Measurements from ENCODE around the gene HAO2. TPM values are rescaled to one million over a fixed set of nuclear protein-coding genes. Genes with fewer than 3 reads are reported as not detected.

The HAO2 gene
- total RNA-seq, 1 donor from 2014 or later, result not detected

GRCh38 chr1:119440721-119441307, 72.2 kb downstream of the HAO2 start:
- no peak for TF ChIP-seq CTCF (IDR thresholded peaks at IDR 0.05; ENCODE audit: unreplicated experiment)
- Mint-ChIP-seq H3K9me3 (ENCODE audit: low read depth) (no peaks in the 10 kb centered on the region), H3K4me3 (ENCODE audit: low read depth) (no peak overlapping the region), H3K27ac (no peak overlapping the region), H3K4me1 (ENCODE audit: low read depth) (peaks cover 18% of the 10 kb centered on the region), H3K27me3 (peaks cover 7% of the 10 kb centered on the region), H3K36me3 (ENCODE audit: insufficient read depth) (no peaks in the 10 kb centered on the region)
- no peak for DNase-seq (ENCODE audit: low spot score, unreplicated experiment)

DNA sequence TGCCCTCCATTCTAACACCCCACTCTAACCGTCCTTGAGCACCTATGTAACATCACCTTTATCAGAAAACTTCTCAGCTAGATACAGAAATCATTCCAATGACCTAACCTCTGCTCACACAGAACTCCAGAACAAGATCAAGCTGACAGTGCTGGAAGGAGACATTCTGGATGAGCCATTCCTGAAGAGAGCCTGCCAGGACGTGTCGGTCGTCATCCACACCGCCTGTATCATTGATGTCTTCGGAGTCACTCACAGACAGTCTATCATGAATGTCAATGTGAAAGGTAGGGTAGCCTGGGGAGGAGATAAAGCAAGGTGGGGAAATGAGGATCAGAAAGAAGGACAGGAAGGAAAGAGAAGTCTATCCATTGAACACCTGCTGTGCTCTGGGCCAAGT, 74.2 kb downstream of the HAO2 start:
- H3K4me3 Mint-ChIP-seq (ENCODE audit: low read depth), result no peak overlapping the region

More for the DNA sequence above, 74.2 kb downstream of the HAO2 start:
- Mint-ChIP-seq H3K27ac (no peak overlapping the region), H3K36me3 (ENCODE audit: insufficient read depth) (no peaks in the 10 kb centered on the region), H3K4me1 (ENCODE audit: low read depth) (peaks cover 18% of the 10 kb centered on the region), H3K27me3 (peaks cover 5% of the 10 kb centered on the region), H3K9me3 (ENCODE audit: low read depth) (no peaks in the 10 kb centered on the region)
- no peak for TF ChIP-seq CTCF (IDR thresholded peaks at IDR 0.05; ENCODE audit: unreplicated experiment)
- DNase-seq (ENCODE audit: low spot score, unreplicated experiment), result no peak

Other genes with a start within 250 kb of the HAO2 start
- 14.5 and 14.8 TPM in 2 replicates for gene WARS2, start 228.1 kb upstream of the HAO2 start, total RNA-seq
- not detected in 2 replicates for gene HSD3B2, start 46.4 kb downstream of the HAO2 start, total RNA-seq
- gene HSD3B1, start 138.4 kb downstream of the HAO2 start, total RNA-seq, result not detected in 2 replicates

Data from progenitor cell of endocrine pancreas (in vitro differentiated cells).